HepG2 (cell line): ENCODE data around the gene SDCCAG8. TPM values are rescaled to one million over a fixed set of nuclear protein-coding genes. Genes with fewer than 3 reads are reported as not detected.

Source experiments
- ATAC-seq: fragments of 200-7000 bp; cut with Tn5 transposase; 3 replicates; pipeline ENCODE4 v1.9.1; 2020; ENCODE audit warnings: mild to moderate bottlenecking, moderate library complexity
- BruUV-seq: library from RNA; stranded (reverse); fragments of 400-500 nt; replicated peaks from 2 replicates; lab custom pipeline; 2021; lab: Mats Ljungman, UMichigan
- CTCF ChIA-PET: fragments of 300-600 bp; formaldehyde crosslinking; extraction: SDS; loops from one replicate; lab custom pipeline; 2021; ENCODE audit warnings: low total read pairs, inconsistent platforms, low intra/inter-chr PET ratio; lab: Yijun Ruan, JAX
- POLR2A ChIA-PET: fragments of 350-600 bp; sonication (Branson Sonifier 250); formaldehyde crosslinking; loops from one replicate; lab custom pipeline; 2020; ENCODE audit warnings: antibody characterized with exemption, inconsistent platforms; lab: Yijun Ruan, JAX
- DNase-seq: peaks from one replicate; pipeline ENCODE4 v3.0.0-alpha.2; 2015; ENCODE audit warnings: low spot score
- FAIRE-seq: peaks from 3 replicates; lab custom pipeline; 2011; peaks lifted over from hg19 to GRCh38; lab: Jason Lieb, UNC
- H2AFZ ChIP-seq: one replicate; pipeline ENCODE4 v1.6.1; 2011; ENCODE audit warnings: low read length, inconsistent platforms
- H3K27ac ChIP-seq: fragments of 300-600 bp; 3 replicates; pipeline ENCODE4 v1.8.0; 2011; ENCODE audit warnings: mixed run types, mild to moderate bottlenecking, mixed read lengths, low read length, inconsistent platforms; ENCODE audit not compliant: insufficient read depth; ENCODE audit errors: extremely low read length
- H3K27me3 ChIP-seq, 2 experiments: fragments of 200-600 bp in 1 of 2; 2 replicates in 1 of 2; 3 replicates in 1 of 2; pipeline versions ENCODE4 v1.6.0 to v1.8.0; 2011; ENCODE audit warnings: low read length in 2 of 2, mild to moderate bottlenecking in 2 of 2, moderate library complexity in 2 of 2, inconsistent platforms in 1 of 2; ENCODE audit not compliant: insufficient read depth in 2 of 2, control insufficient read depth in 1 of 2
- H3K36me3 ChIP-seq, 2 experiments: fragments of 200-600 bp in 1 of 2; replicated peaks in 1 of 2; 2 replicates in 1 of 2; 3 replicates in 1 of 2; pipeline versions ENCODE4 v1.5.1 to v1.8.0; 2011; ENCODE audit warnings: low read length in 2 of 2, inconsistent platforms in 1 of 2; ENCODE audit not compliant: insufficient read depth in 2 of 2, control insufficient read depth in 1 of 2
- H3K4me1 ChIP-seq: 2 replicates; pipeline ENCODE4 v1.5.1; 2012; ENCODE audit warnings: low read length, inconsistent platforms; ENCODE audit not compliant: insufficient read depth
- H3K4me2 ChIP-seq: 2 replicates; pipeline ENCODE4 v1.6.0; 2011; ENCODE audit warnings: low read depth, low read length, inconsistent platforms
- H3K4me3 ChIP-seq, 3 experiments: fragments of 200-600 bp in 1 of 3; sonication (generic), shearing (Covaris generic) in 1 of 3; replicated peaks in 1 of 3; 2 replicates each; pipeline ENCODE4 v1.5.1; 2011 to 2016; ENCODE audit warnings: low read length in 3 of 3, inconsistent platforms in 2 of 3, low read depth in 2 of 3, mild to moderate bottlenecking in 2 of 3, control low read depth in 1 of 3, mixed read lengths in 1 of 3; ENCODE audit not compliant: insufficient read depth in 1 of 3
- H3K79me2 ChIP-seq: one replicate; pipeline ENCODE4 v1.6.1; 2011; ENCODE audit warnings: low read length, inconsistent platforms; ENCODE audit not compliant: insufficient read depth
- H3K9ac ChIP-seq: 2 replicates; pipeline ENCODE4 v1.6.0; 2011; ENCODE audit warnings: mild to moderate bottlenecking, low read depth, low read length, inconsistent platforms; ENCODE audit not compliant: insufficient read depth
- H3K9me3 ChIP-seq: 2 replicates; pipeline ENCODE4 v1.5.1; 2012; ENCODE audit warnings: mild to moderate bottlenecking, low read length
- H4K20me1 ChIP-seq: 2 replicates; pipeline ENCODE4 v1.6.0; 2011; ENCODE audit warnings: inconsistent platforms, mild to moderate bottlenecking, low read length, moderate library complexity; ENCODE audit not compliant: insufficient read depth
- BCL6 ChIP-seq: IDR thresholded peaks from 2 replicates; pipeline ENCODE4 v1.6.1; 2016; ENCODE audit warnings: missing genetic modification reagents, missing compliant biosample characterization
- HOXA3 ChIP-seq: sonication (generic); formaldehyde crosslinking; IDR thresholded peaks from 2 replicates; pipeline ENCODE4 v1.5.0; 2020; ENCODE audit warnings: missing genetic modification reagents
- HOXD1 ChIP-seq: sonication (generic); formaldehyde crosslinking; IDR thresholded peaks from 2 replicates; pipeline ENCODE4 v1.5.0; 2020; ENCODE audit warnings: missing genetic modification reagents
- KLF15 ChIP-seq: sonication (generic); formaldehyde crosslinking; IDR thresholded peaks from 2 replicates; pipeline ENCODE4 v1.8.1; 2023; ENCODE audit warnings: borderline replicate concordance, mild to moderate bottlenecking, inconsistent platforms, missing genetic modification reagents, mixed read lengths
- MTA3 ChIP-seq: sonication (generic); formaldehyde crosslinking; IDR thresholded peaks from 2 replicates; pipeline ENCODE4 v1.4.0; 2020; ENCODE audit warnings: missing genetic modification reagents
- NFAT5 ChIP-seq: sonication (generic); formaldehyde crosslinking; IDR thresholded peaks from 2 replicates; pipeline ENCODE4 v1.4.0; 2020; ENCODE audit warnings: missing genetic modification reagents
- SALL1 ChIP-seq: sonication (generic); formaldehyde crosslinking; IDR thresholded peaks from 2 replicates; pipeline ENCODE4 v1.8.0; 2022; ENCODE audit warnings: mild to moderate bottlenecking, missing genetic modification reagents
- SALL2 ChIP-seq: sonication (generic); formaldehyde crosslinking; IDR thresholded peaks from 2 replicates; pipeline ENCODE4 v1.8.1; 2023; ENCODE audit warnings: mild to moderate bottlenecking, missing genetic modification reagents, inconsistent platforms
- SMAD3 ChIP-seq: sonication (generic); formaldehyde crosslinking; IDR thresholded peaks from 2 replicates; pipeline ENCODE4 v1.4.0; 2020; ENCODE audit warnings: missing genetic modification reagents
- ZFP41 ChIP-seq: sonication (generic); formaldehyde crosslinking; IDR thresholded peaks from 2 replicates; pipeline ENCODE4 v1.4.0; 2020; ENCODE audit warnings: mild to moderate bottlenecking, missing genetic modification reagents, borderline replicate concordance
- ZNF230 ChIP-seq: sonication (generic); formaldehyde crosslinking; IDR thresholded peaks from 2 replicates; pipeline ENCODE4 v1.4.0; 2020; ENCODE audit warnings: mild to moderate bottlenecking, missing genetic modification reagents
- ZNF275 ChIP-seq: sonication (generic); formaldehyde crosslinking; IDR thresholded peaks from 2 replicates; pipeline ENCODE4 v1.8.0; 2022; ENCODE audit warnings: missing genetic modification reagents, mild to moderate bottlenecking, inconsistent platforms, borderline replicate concordance
- ZNF441 ChIP-seq: sonication (generic); formaldehyde crosslinking; IDR thresholded peaks from 2 replicates; pipeline ENCODE4 v1.7.0; 2021; ENCODE audit warnings: missing genetic modification reagents, borderline replicate concordance
- WGBS: methylation state at CpG from one replicate; pipeline ENCODE4 v1.1.6; 2017; ENCODE audit warnings: low lambda C conversion rate; 5-methylcytosine and 5-hydroxymethylcytosine counted together
- in situ Hi-C: cut with HindIII; loops from 2 replicates; pipeline ENCODE4 v1.10.0; 2017; ENCODE audit warnings: low pct_unique_long_range_greater_than_20kb; ENCODE audit not compliant: extremely low pct_ligation_motif_present
- intact Hi-C: fragments of 100-400 bp; cut with micrococcal nuclease; formaldehyde crosslinking; loops from one replicate; pipeline ENCODE4 v1.10.0; 2022; ENCODE audit not compliant: unreplicated experiment
- polyA plus RNA-seq, 8 experiments: library from polyadenylated mRNA; depleted of rRNA in 3 of 8; stranded (reverse) in 7 of 8; unstranded in 1 of 8; fragments of >200 nt; fragmentation: Illumina TruSeq in 4 of 8; extraction: Trizol in 4 of 8; gene quantifications; 2 replicates each; pipeline versions ENCODE4 v1.2.1 to v1.2.3, GENCODE V29; 2011 to 2016; ENCODE audit warnings: low read depth in 4 of 8, missing spikeins in 1 of 8, mixed read lengths in 1 of 8; ENCODE audit not compliant: insufficient read depth in 1 of 8
- total RNA-seq, 5 experiments: library from RNA; depleted of rRNA; stranded (reverse); fragments of >200 nt; fragmentation: Illumina TruSeq; extraction: Trizol; gene quantifications; 2 replicates each; pipeline ENCODE4 v1.2.3, GENCODE V29; 2016; ENCODE audit warnings: low read depth in 1 of 5

The SDCCAG8 gene
- total and polyA plus RNA-seq, 2 of the 13 experiments (the other 11 are each of a cell fraction or from before 2014, with no cell fraction given) = 9.5 to 13.4 TPM

- TF ChIP-seq NFAT5 (no peak), HOXD1 (CRISPR knock-in tag) (no peak)
These were observed 138.2 kb downstream of the SDCCAG8 start (continued) for GRCh38 chr1:243394066-243394465.

GRCh38 chr1:243394601-243395464 lies 139.0 kb downstream of the SDCCAG8 start:
- DNase-seq (no peak), FAIRE-seq (no peak), ATAC-seq (no peak)
- no peak overlapping the region for H2AFZ ChIP-seq
- no peaks in the 10 kb centered on the region for H3K36me3 ChIP-seq
- no TSS peak for BruUV-seq
- 93% methylated on average over 15 of the region's 15 CpGs for WGBS
- ChIA-PET CTCF (no interaction called here), POLR2A (no interaction called here)
- peaks cover 6% of the 10 kb centered on the region for H3K4me1 ChIP-seq
- intact Hi-C loops (no loop called here), in situ Hi-C loops (no loop called here)
- no peak overlapping the region for H3K4me3 ChIP-seq
- no peaks in the 10 kb centered on the region for H3K27me3 ChIP-seq
- no peak overlapping the region for H3K4me2 ChIP-seq
- no peak overlapping the region for H3K27ac ChIP-seq
- no peak overlapping the region for H3K9ac ChIP-seq
- H3K9me3 ChIP-seq = no peaks in the 10 kb centered on the region
- H4K20me1 ChIP-seq = no peaks in the 10 kb centered on the region
- no peaks in the 10 kb centered on the region for H3K79me2 ChIP-seq
- no peak for TF ChIP-seq ZNF275 (CRISPR knock-in tag)
- TF ChIP-seq ZNF230 (CRISPR knock-in tag) = no peak
- TF ChIP-seq ZNF441 = no peak
- TF ChIP-seq SALL2 (CRISPR knock-in tag) = no peak
- no peak for TF ChIP-seq ZFP41 (CRISPR knock-in tag)
- TF ChIP-seq MTA3 (CRISPR knock-in tag) = no peak
- no peak for TF ChIP-seq HOXA3
- TF ChIP-seq SMAD3 (CRISPR knock-in tag) = no peak
- no peak for TF ChIP-seq KLF15 (CRISPR knock-in tag)
- no peak for TF ChIP-seq SALL1 (CRISPR knock-in tag)
- TF ChIP-seq BCL6 (CRISPR knock-in tag) = no peak
